Stimulated activated CD4-positive, alpha-beta T cell treated with anti-CD3 and anti-CD28 coated beads, Interleukin-15, amount 100 ng/mL, for 1 hour (primary cell): ENCODE measurements around the gene STYXL2.

ENCODE experiments used
- DNase-seq, 2 donors: peaks; one replicate each; pipeline ENCODE4 v3.0.0-alpha.2; 2020; ENCODE audit warnings: low read depth in 1 of 2, low spot score in 1 of 2

STYXL2 gene

GRCh38 chr1:167132301-167133010, 38.6 kb downstream of the STYXL2 start:
- no peak for DNase-seq

GRCh38 chr1:167135281-167135840, 41.5 kb downstream of the STYXL2 start:
- no peak for DNase-seq

- no peak for DNase-seq
Observed at GRCh38 chr1:167136191-167136614, 42.3 kb downstream of the STYXL2 start.

GRCh38 chr1:167136806-167137205, 42.9 kb downstream of the STYXL2 start:
- DNase-seq: no peak

GRCh38 chr1:167137332-167137781, 43.5 kb downstream of the STYXL2 start:
- DNase-seq: no peak

GRCh38 chr1:167137793-167138510, 44.1 kb downstream of the STYXL2 start:
- DNase-seq: no peak

- no peak for DNase-seq
Observed at GRCh38 chr1:167138703-167139102, 44.8 kb downstream of the STYXL2 start.

GRCh38 chr1:167141963-167142362, 48.1 kb downstream of the STYXL2 start:
- DNase-seq: no peak
